Panc1 (cell line): ENCODE data around the gene ATP6V1C2. TPM values are rescaled to one million over a fixed set of nuclear protein-coding genes. Genes with fewer than 3 reads are reported as not detected.

Source experiments
- ATAC-seq: fragments of 200-7000 bp; cut with Tn5 transposase; 2 replicates; pipeline ENCODE4 v1.9.1; 2020; ENCODE audit warnings: mild to moderate bottlenecking, moderate library complexity
- BruUV-seq: library from RNA; stranded (reverse); fragments of 400-500 nt; replicated peaks from 2 replicates; lab custom pipeline; 2021; lab: Mats Ljungman, UMichigan
- CTCF ChIA-PET: fragments of 300-600 bp; sonication (Branson Sonifier 250); formaldehyde crosslinking; loops from one replicate; lab custom pipeline; 2022; ENCODE audit warnings: antibody characterized with exemption; lab: Charles Lee
- POLR2A ChIA-PET: fragments of 300-600 bp; sonication (Branson Sonifier 250); formaldehyde crosslinking; loops from one replicate; lab custom pipeline; 2022; ENCODE audit warnings: antibody characterized with exemption; lab: Charles Lee
- DNase-seq: peaks from one replicate; pipeline ENCODE4 v3.0.0-alpha.2; 2010; ENCODE audit warnings: low read depth, low spot score
- H3K27ac ChIP-seq: 2 replicates; pipeline ENCODE4 v1.5.1; 2011; ENCODE audit warnings: mild to moderate bottlenecking, low read length, inconsistent platforms
- H3K27me3 ChIP-seq: fragments of 200-500 bp; sonication (Bioruptor generic); 2 replicates; pipeline ENCODE4 v1.6.0; 2014; ENCODE audit warnings: low read length, inconsistent platforms; ENCODE audit not compliant: control insufficient read depth, insufficient read depth
- H3K36me3 ChIP-seq: fragments of 200-500 bp; sonication (Bioruptor generic); 2 replicates; pipeline ENCODE4 v1.5.1; 2014; ENCODE audit warnings: inconsistent platforms, mild to moderate bottlenecking, low read length, moderate library complexity; ENCODE audit not compliant: control insufficient read depth, insufficient read depth
- H3K4me1 ChIP-seq: 2 replicates; pipeline ENCODE4 v1.5.1; 2011; ENCODE audit warnings: inconsistent platforms, mild to moderate bottlenecking, low read length, moderate library complexity; ENCODE audit not compliant: control insufficient read depth, insufficient read depth
- H3K4me3 ChIP-seq, 2 experiments: 2 replicates each; pipeline ENCODE4 v1.5.1; 2011 to 2012; ENCODE audit warnings: low read depth in 2 of 2, low read length in 2 of 2, mild to moderate bottlenecking in 2 of 2, inconsistent platforms in 1 of 2, moderate library complexity in 1 of 2
- H3K9me3 ChIP-seq: fragments of 200-500 bp; sonication (Bioruptor generic); 2 replicates; pipeline ENCODE4 v1.5.1; 2014; ENCODE audit warnings: low read depth, mild to moderate bottlenecking, inconsistent platforms, low read length, moderate library complexity; ENCODE audit not compliant: control insufficient read depth, insufficient read depth
- CTCF ChIP-seq: fragments of 450-650 bp; IDR thresholded peaks from 2 replicates; pipeline ENCODE4 v1.5.1; 2017; ENCODE audit warnings: mild to moderate bottlenecking
- POLR2AphosphoS5 ChIP-seq: IDR thresholded peaks from 2 replicates; pipeline ENCODE4 v1.6.1; 2012; ENCODE audit warnings: mild to moderate bottlenecking, low read depth, low read length, moderate library complexity
- REST ChIP-seq, 2 experiments: IDR thresholded peaks; 2 replicates each; pipeline ENCODE4 v1.6.1; 2011 to 2012; ENCODE audit warnings: low read depth in 2 of 2, control low read depth in 1 of 2, low read length in 1 of 2, mild to moderate bottlenecking in 1 of 2, moderate library complexity in 1 of 2; ENCODE audit not compliant: insufficient read depth in 1 of 2
- SIN3A ChIP-seq: IDR thresholded peaks from 2 replicates; pipeline ENCODE4 v1.6.1; 2012; ENCODE audit warnings: low read depth, mild to moderate bottlenecking, low read length, moderate library complexity, borderline replicate concordance; ENCODE audit not compliant: insufficient read depth
- TCF7L2 ChIP-seq: IDR thresholded peaks from 2 replicates; pipeline ENCODE4 v1.6.1; 2011; ENCODE audit warnings: mild to moderate bottlenecking, low read depth, low read length, inconsistent platforms
- in situ Hi-C: cut with HindIII; loops from 2 replicates; pipeline ENCODE4 v1.10.0; 2016; ENCODE audit warnings: low sequenced_read_pairs, low pct_unique_long_range_greater_than_20kb
- intact Hi-C: fragments of 100-400 bp; cut with micrococcal nuclease; formaldehyde crosslinking; loops from one replicate; pipeline ENCODE4 v1.10.0; 2022; ENCODE audit not compliant: unreplicated experiment
- total RNA-seq: library from RNA; stranded (reverse); gene quantifications from one replicate; pipeline ENCODE4 v1.2.1, GENCODE V29; 2021; ENCODE audit not compliant: unreplicated experiment

ATP6V1C2 gene
- total RNA-seq, 1 experiment from 2014 or later: 0.54 TPM

GRCh38 chr2:10828346-10828745, 106.9 kb downstream of the ATP6V1C2 start:
- TF ChIP-seq SIN3A: no peak
- TF ChIP-seq REST (IDR thresholded peaks at IDR 0.05; ENCODE audit: insufficient read depth in 1 of 2, low read depth in 2 of 2, low read length in 1 of 2): no peak
- no peak for TF ChIP-seq TCF7L2
- TF ChIP-seq POLR2AphosphoS5: no peak
- TF ChIP-seq CTCF: no peak
- ATAC-seq: no peak
- no peaks in the 10 kb centered on the region for H3K36me3 ChIP-seq
- intact Hi-C loops (no loop called here), in situ Hi-C loops (no loop called here)
- H3K9me3 ChIP-seq: no peaks in the 10 kb centered on the region
- no peak for DNase-seq
- H3K4me3 ChIP-seq: no peak overlapping the region
- no TSS peak for BruUV-seq
- peaks cover 5% of the 10 kb centered on the region for H3K27me3 ChIP-seq
- ChIA-PET POLR2A (no interaction called here), CTCF (interaction anchor here (1.4 kb wide), 1 partner anchor 304 kb away, joined by 3 read pairs; a partner anchor contains a TSS)
- no peaks in the 10 kb centered on the region for H3K4me1 ChIP-seq
- H3K27ac ChIP-seq: no peak overlapping the region

GRCh38 chr2:10829299-10829698, 107.9 kb downstream of the ATP6V1C2 start:
- BruUV-seq: no TSS peak

More at GRCh38 chr2:10829299-10829698, 107.9 kb downstream of the ATP6V1C2 start:
- no peaks in the 10 kb centered on the region for H3K36me3 ChIP-seq
- POLR2A ChIA-PET: no interaction called here
- H3K4me3 ChIP-seq: no peak overlapping the region
- DNase-seq (no peak), ATAC-seq (no peak)
- TF ChIP-seq TCF7L2 (no peak), POLR2AphosphoS5 (no peak), CTCF (no peak), SIN3A (no peak), REST (IDR thresholded peaks at IDR 0.05; ENCODE audit: insufficient read depth in 1 of 2, low read depth in 2 of 2, low read length in 1 of 2) (no peak)
- no peak overlapping the region for H3K27ac ChIP-seq
- no peaks in the 10 kb centered on the region for H3K4me1 ChIP-seq
- CTCF ChIA-PET: interaction anchor here (1.0 to 1.4 kb wide), 2 partner anchors 72 to 303 kb away, joined by 3 to 5 read pairs; a partner anchor contains a TSS
- in situ Hi-C loops: no loop called here
- peaks cover 5% of the 10 kb centered on the region for H3K27me3 ChIP-seq
- H3K9me3 ChIP-seq: no peaks in the 10 kb centered on the region
- intact Hi-C loops: no loop called here
